Measurements from ENCODE around the gene MYOM1.

MYOM1 gene

DNA sequence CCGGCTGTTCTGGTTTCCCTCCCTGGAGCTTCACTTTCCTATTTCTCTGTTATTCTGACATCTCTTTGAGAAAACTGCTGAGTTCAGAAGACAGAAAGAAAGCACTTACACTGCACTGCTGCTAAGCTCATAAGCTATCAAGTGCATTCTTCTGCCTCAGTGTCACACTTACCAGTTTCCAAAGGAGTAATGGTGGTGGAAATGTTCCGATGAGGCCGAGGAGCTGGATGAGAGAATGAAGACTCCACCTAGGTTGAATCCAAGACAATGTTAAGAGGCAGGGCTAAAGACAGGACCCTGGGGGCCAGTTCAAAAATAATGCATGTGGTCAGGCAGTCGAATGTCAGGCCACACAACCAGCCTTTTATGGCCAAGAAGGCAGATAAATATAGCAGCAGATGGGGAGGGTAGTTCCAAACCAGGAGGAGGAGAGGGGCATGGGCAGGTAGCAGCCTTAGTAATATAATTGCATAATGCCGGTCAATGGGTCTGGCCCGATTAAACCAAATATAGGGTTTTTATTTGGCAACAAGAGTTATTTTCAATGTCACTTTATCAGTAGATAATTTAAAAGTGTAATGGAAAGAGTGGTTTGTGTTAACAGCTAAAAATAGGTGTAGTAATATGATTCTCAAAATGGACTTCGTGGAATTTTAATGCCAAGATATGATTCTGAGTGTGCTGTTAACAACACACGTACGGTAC is at the start of gene MYOM1:
Gene MYOM1 (minus strand): TSS at position 338 of the 705 bp plus-strand sequence. CDS start 4,745 bp downstream, outside the sequence.
- no peak for DNase-seq

DNA sequence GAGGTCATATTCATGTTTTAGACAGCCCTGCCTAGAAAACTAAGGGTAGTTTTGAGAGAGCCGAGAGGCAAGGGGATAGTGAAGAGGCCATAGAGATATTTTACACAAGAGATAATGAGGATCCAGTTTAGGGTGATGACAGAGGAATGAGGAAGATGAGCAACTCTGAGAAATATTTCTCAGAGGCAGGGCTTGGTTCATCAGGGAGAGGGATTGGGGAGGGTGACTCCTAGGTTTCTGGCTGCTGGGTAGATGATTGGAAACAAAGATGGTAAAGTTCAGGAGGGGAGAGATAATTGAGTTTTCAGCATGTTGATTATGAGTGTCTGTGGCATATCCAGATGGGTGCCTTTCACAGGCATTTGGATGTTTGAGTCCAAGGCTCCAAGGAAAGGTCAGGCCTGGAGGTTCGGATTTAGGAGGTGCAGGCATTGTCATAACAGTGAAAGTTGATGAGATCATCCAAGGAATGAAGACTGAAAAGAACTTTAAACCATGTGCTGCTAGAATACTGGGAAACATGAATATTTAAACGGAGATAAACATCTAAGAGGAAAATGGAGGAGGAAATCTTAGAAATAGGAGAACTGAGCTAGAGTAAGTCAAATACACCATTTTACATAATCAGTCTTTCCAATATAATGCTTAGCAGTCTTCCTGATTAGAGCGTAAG is 49.6 kb upstream of the MYOM1 start:
- no peak for DNase-seq

GRCh38 chr18:3268306-3268705 is 48.5 kb upstream of the MYOM1 start:
- DNase-seq = no peak

DNA sequence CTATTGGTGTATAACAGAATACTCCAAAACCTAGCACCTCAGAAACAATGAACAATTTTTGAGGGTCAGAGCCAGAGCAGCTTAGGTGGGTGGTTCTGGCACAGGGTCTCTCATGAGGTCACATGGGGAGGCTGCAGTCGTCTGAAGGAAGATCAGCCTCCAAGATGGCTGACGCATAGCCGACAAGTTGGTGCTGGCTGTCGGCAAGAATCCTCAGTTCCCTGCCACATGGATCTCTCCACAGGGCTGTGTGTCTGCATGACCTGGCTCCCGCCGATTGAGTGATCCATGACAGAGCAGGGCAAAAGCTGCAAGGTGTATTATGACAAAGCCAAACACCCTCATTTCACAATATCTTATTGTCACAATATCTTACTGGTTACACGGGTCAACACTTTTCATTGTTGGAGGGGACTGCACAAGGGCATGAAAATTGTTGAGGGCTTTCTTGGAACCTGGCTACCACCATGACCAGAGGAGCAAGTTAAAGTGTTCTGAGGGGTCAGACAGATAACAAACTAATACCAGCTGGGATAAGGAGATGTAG is 46.4 kb upstream of the MYOM1 start:
- no peak for DNase-seq

DNA sequence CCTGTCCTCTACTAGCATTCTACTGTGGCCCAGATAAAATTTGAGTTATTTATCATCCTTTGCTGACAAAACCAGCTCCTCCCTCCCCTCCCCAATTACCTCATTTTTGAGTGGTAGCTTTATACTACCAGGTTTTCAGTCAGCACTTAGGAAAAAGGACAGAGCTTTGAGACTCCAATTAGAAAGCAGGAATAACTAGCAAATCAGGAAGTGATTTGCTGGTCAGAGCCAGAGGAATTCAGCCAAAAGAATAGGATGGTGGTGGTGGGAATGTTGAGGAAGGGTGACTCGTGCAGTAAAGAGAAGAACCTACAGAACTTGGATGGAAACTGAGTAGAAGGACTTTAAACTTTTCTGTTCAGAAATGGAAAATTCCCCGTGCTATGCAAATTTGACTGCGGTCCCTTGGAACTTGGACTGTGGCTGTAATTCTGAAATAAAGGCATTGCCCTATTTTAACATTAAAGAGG is 45.8 kb upstream of the MYOM1 start:
- DNase-seq = no peak

DNA sequence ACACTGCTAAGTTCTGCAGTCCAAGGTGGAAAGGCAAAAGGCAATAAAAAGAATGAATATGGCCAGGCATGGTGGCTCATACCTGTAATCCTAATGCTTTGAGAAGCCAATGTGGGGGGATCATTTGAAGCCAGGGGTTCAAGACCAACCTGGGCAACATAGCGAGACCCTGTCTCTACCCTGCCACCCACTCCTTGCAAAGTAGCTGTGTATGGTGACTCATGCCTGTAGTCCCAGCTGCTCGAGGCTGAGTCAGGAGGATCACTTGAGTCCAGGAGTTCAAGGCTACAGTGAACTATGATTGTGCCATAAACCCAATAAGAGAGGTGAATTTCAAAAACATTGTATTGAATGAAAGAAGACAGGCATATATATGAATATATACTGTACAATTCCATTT is 44.6 kb upstream of the MYOM1 start:
- peak; percentile 27 for DNase-seq

DNA sequence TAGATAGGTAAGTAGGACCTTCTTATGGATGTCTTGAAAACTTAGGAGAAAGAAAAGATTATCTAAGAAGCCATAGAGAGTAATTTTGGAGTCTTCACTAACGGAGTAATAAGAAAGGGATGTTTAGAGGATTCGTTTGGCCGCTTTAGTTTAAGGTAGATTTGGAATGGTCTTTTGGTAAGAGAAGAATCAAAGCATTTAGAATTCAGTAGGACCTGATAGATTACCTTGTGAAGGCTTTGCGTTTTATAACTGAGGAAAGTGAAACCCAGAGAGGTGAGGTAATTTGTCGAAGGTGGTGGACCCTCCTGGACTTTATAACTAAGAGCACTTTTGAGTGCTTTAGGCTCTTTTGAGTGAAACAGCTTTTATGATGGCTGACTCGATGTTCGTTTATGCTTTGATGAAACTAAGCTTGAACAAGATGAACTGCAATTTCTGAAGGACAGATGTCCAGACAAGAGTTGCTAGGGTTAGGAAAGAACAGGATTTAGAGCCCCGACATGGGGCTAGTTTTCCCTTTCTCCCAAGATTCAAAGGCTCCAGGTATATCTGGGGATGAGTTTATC is 43.4 kb upstream of the MYOM1 start:
- DNase-seq = no peak

GRCh38 chr18:3262234-3263131 is 42.7 kb upstream of the MYOM1 start:
- DNase-seq = peak; percentile 56

GRCh38 chr18:3261373-3262233 is 41.8 kb upstream of the MYOM1 start, which contains the start of gene MYL12B:
TSS of gene MYL12B (plus strand) at chr18:3262133. CDS start at chr18:3272899, 10,766 bp downstream.
- peak; percentile 82 for DNase-seq

- DNase-seq = no peak
Observed at GRCh38 chr18:3260995-3261372, 41.2 kb upstream of the MYOM1 start.

DNA sequence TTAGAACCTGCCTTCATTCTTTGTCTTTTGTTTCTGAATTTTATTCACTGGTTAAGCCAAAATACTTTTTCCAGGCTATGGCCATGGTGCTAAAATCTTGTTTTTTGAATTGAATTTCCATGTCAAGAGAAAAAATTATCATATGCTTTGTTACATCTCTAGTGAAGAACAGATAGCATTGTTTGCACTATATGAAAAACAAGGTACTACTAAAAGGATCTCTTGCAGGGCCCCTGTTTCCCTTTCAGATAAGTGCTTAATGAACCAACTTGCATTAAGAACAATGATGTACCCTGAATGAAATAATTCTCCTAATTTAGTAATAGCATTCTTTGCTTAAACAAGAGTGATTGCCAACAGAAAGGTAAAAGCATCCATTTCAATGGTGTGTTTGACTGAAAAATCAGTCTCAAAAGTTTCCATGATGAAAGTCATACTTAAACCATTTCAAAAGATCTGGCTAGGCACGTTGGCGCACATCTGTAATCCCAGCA is 37.9 kb upstream of the MYOM1 start:
- DNase-seq = no peak

- DNase-seq = no peak
Observed at GRCh38 chr18:3256693-3257626, 37.2 kb upstream of the MYOM1 start.

GRCh38 chr18:3255611-3256165 is 35.9 kb upstream of the MYOM1 start:
- no peak for DNase-seq

DNA sequence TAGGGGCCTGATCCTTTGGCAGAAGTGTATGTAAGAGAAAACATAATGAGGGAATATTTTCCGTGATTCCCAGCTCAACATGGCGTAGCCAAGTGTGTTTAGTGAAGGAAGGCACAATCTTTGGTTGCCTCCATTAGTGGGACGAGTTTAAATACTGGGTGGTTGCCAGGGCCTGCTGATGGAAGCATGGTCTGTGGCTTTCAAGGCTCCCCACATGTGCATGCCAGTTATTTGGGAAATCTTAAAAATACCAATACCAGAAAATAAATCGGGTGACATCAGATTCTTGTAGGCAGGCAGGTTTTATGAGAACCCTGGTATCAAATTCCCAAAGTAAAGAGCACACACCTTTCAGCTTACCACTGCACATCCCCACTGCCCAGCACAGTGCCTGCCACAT is 35.0 kb upstream of the MYOM1 start:
- DNase-seq = no peak

GRCh38 chr18:3252843-3253242 is 33.1 kb upstream of the MYOM1 start:
- no peak for DNase-seq

GRCh38 chr18:3251963-3252277 is 32.2 kb upstream of the MYOM1 start:
- no peak for DNase-seq

DNA sequence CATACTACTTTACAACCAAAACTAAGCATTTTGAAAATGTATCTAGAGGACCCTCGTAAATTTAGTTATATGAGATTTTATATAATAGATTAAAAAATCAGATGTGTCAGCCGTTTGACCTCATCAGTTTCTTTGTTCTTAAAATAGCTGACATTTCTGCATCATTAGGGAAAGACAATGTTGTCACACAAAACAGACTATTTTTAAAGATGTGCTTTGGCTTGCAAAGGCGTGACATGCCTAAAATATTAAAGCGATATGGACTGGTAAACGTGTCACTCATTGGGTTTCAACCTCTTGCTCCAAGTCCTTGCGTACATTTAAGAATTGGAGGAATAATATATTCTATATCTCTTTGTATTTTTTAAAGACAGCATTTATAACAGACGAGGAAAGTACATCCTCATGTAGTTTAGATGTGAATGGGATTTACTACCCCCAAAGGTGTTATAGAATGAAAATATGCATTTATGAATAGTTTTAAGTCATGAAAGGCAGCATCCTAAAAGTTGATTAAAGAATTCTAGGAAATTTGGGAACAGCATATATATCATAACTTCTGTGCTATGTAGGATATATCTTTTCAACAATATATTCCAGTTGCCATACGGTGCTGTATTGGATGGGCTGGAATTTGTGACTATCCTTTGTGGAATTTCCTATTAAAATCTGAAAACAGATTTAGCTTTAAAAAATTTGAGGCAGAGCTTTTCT is 31.6 kb upstream of the MYOM1 start:
- DNase-seq = no peak

- DNase-seq = no peak
Observed at GRCh38 chr18:3250237-3251107, 30.7 kb upstream of the MYOM1 start.

All from activated CD4-positive, alpha-beta T cell treated with anti-CD3 and anti-CD28 coated beads for 48 hours (primary cell).